AG04450 (cell line): ENCODE results near the gene NUDT9. TPM values are rescaled to one million over a fixed set of nuclear protein-coding genes. Genes with fewer than 3 reads are reported as not detected.
"Not testable (repeated sequence)": the region's sequence is repeated elsewhere in the genome, so short reads cannot be mapped to it uniquely, and the experiment has no call there.

Experiments
- CTCF ChIA-PET: fragments of 300-600, 350-600 bp; formaldehyde crosslinking; extraction: SDS; loops from one replicate; lab custom pipeline; 2022; ENCODE audit warnings: antibody characterized with exemption, inconsistent platforms; lab: Charles Lee
- POLR2A ChIA-PET: fragments of 350-600 bp; formaldehyde crosslinking; extraction: SDS; loops from one replicate; lab custom pipeline; 2021; ENCODE audit warnings: antibody characterized with exemption, inconsistent platforms; lab: Yijun Ruan, JAX
- DNase-seq: peaks from one replicate; pipeline ENCODE4 v3.0.0-alpha.2; 2011; ENCODE audit warnings: low read depth, low spot score
- H3K27ac ChIP-seq: one replicate; pipeline ENCODE4 v1.5.1; 2012; ENCODE audit warnings: low read depth, low read length, control low read depth
- H3K27me3 ChIP-seq: one replicate; pipeline ENCODE4 v1.6.0; 2012; ENCODE audit warnings: low read length; ENCODE audit not compliant: control insufficient read depth, insufficient read depth
- H3K4me3 ChIP-seq: 2 replicates; pipeline ENCODE4 v1.5.1; 2011; ENCODE audit warnings: mild to moderate bottlenecking, low read depth, low read length, control low read depth
- H3K9me3 ChIP-seq: 2 replicates; pipeline ENCODE4 v1.5.1; 2012; ENCODE audit warnings: low read length; ENCODE audit not compliant: control insufficient read depth, insufficient read depth
- CTCF ChIP-seq: IDR thresholded peaks from 2 replicates; pipeline ENCODE4 v1.5.1; 2011; ENCODE audit warnings: low read depth, low read length, control low read depth, inconsistent platforms
- polyA plus RNA-seq: library from polyadenylated mRNA; depleted of rRNA; stranded (reverse); fragments of >200 nt; gene quantifications from 2 replicates; pipeline ENCODE4 v1.2.3, GENCODE V29; 2011

NUDT9 gene
- polyA plus RNA-seq, 1 experiment: 31.4 TPM

GRCh38 chr4:87399954-87400353 lies 22.4 kb upstream of the NUDT9 start:
- no peak overlapping the region for H3K4me3 ChIP-seq
- H3K9me3 ChIP-seq: peaks cover 14% of the 10 kb centered on the region
- ChIA-PET CTCF (no interaction called here), POLR2A (no interaction called here)
- peaks cover 6% of the 10 kb centered on the region for H3K27me3 ChIP-seq
- no peak for DNase-seq
- no peak overlapping the region for H3K27ac ChIP-seq
- no peak for TF ChIP-seq CTCF

GRCh38 chr4:87403732-87404131 lies 18.6 kb upstream of the NUDT9 start:
- H3K4me3 ChIP-seq, CTCF ChIA-PET, H3K27ac ChIP-seq, DNase-seq, POLR2A ChIA-PET: not testable (repeated sequence)
- peaks cover 14% of the 10 kb centered on the region for H3K27me3 ChIP-seq
- H3K9me3 ChIP-seq: peaks cover 14% of the 10 kb centered on the region

- peaks cover 3% of the 10 kb centered on the region; the same call in 1 of the 2 replicates for H3K9me3 ChIP-seq
- no peak overlapping the region for H3K4me3 ChIP-seq
- no peak overlapping the region for H3K27ac ChIP-seq
- peaks cover 14% of the 10 kb centered on the region for H3K27me3 ChIP-seq
- TF ChIP-seq CTCF: no peak
- ChIA-PET POLR2A (no interaction called here), CTCF (no interaction called here)
- DNase-seq: no peak
These were observed 17.1 kb upstream of the NUDT9 start for GRCh38 chr4:87405211-87405820.

- H3K27me3 ChIP-seq: peaks cover 14% of the 10 kb centered on the region
- DNase-seq: no peak
- no peak for TF ChIP-seq CTCF
- no peak overlapping the region for H3K4me3 ChIP-seq
- H3K9me3 ChIP-seq: peaks cover 3% of the 10 kb centered on the region; the same call in 1 of the 2 replicates
- POLR2A ChIA-PET: no interaction called here
- H3K27ac ChIP-seq: no peak overlapping the region
- CTCF ChIA-PET: interaction anchor here (1.6 kb wide), 1 partner anchor 30 kb away, joined by 4 read pairs; no protein-coding TSS in a partner anchor
These were observed 15.9 kb upstream of the NUDT9 start for GRCh38 chr4:87406462-87406861.

GRCh38 chr4:87406902-87407301 lies 15.5 kb upstream of the NUDT9 start:
- H3K27ac ChIP-seq, POLR2A ChIA-PET, DNase-seq, H3K4me3 ChIP-seq, H3K9me3 ChIP-seq: not testable (repeated sequence)
- CTCF ChIA-PET: interaction anchor here (0.6 to 1.6 kb wide), 2 partner anchors 14 to 31 kb away, joined by 3 to 4 read pairs; no protein-coding TSS in a partner anchor
- H3K27me3 ChIP-seq: peaks cover 14% of the 10 kb centered on the region

- Histone ChIP-seq H3K27ac (no peak overlapping the region), H3K27me3 (peaks cover 10% of the 10 kb centered on the region), H3K9me3 (no peaks in the 10 kb centered on the region), H3K4me3 (no peak overlapping the region)
- no peak for TF ChIP-seq CTCF
- CTCF ChIA-PET: interaction anchor here (0.5 kb wide), 1 partner anchor 9 kb away, joined by 6 read pairs; no protein-coding TSS in a partner anchor
- DNase-seq: no peak
- POLR2A ChIA-PET: no interaction called here
These were observed 12.9 kb upstream of the NUDT9 start for GRCh38 chr4:87409420-87409939.
